ENCODE data around the gene ATP11A. TPM values are rescaled to one million over a fixed set of nuclear protein-coding genes. Genes with fewer than 3 reads are reported as not detected.
A peak's percentile ranks its signal among the peaks of the same experiment; 100 is the strongest.

Gene ATP11A
- total RNA-seq, 3 donors from 2014 or later, result 22.1 to 27.2 (median 26.8) TPM

- Histone ChIP-seq H3K4me3 (no peak overlapping the region), H3K27ac (peak overlapping the region; percentile 58 to 67), H3K9me3 (peaks cover 0 to 10% of the 10 kb centered on the region in 2 donors), H3K4me1 (peaks cover 4 to 23% of the 10 kb centered on the region in 2 donors), H3K36me3 (no peaks in the 10 kb centered on the region), H3K27me3 (no peaks in the 10 kb centered on the region)
- no peak for TF ChIP-seq POLR2A (IDR thresholded peaks at IDR 0.05)
- TF ChIP-seq, protein P1, sequence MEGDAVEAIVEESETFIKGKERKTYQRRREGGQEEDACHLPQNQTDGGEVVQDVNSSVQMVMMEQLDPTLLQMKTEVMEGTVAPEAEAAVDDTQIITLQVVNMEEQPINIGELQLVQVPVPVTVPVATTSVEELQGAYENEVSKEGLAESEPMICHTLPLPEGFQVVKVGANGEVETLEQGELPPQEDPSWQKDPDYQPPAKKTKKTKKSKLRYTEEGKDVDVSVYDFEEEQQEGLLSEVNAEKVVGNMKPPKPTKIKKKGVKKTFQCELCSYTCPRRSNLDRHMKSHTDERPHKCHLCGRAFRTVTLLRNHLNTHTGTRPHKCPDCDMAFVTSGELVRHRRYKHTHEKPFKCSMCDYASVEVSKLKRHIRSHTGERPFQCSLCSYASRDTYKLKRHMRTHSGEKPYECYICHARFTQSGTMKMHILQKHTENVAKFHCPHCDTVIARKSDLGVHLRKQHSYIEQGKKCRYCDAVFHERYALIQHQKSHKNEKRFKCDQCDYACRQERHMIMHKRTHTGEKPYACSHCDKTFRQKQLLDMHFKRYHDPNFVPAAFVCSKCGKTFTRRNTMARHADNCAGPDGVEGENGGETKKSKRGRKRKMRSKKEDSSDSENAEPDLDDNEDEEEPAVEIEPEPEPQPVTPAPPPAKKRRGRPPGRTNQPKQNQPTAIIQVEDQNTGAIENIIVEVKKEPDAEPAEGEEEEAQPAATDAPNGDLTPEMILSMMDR (IDR thresholded peaks at IDR 0.05), result no peak
- no peak for TF ChIP-seq POLR2AphosphoS5 (IDR thresholded peaks at IDR 0.05)
- peak; percentile 54 to 71 for DNase-seq (ENCODE audit: low spot score in 2 of 2)
- intact Hi-C loops (cut with DNase I; ENCODE audit: low total_unique reads), result no loop called here
These were observed 216.3 kb downstream of the ATP11A start for GRCh38 chr13:112905990-112906641.

DNA sequence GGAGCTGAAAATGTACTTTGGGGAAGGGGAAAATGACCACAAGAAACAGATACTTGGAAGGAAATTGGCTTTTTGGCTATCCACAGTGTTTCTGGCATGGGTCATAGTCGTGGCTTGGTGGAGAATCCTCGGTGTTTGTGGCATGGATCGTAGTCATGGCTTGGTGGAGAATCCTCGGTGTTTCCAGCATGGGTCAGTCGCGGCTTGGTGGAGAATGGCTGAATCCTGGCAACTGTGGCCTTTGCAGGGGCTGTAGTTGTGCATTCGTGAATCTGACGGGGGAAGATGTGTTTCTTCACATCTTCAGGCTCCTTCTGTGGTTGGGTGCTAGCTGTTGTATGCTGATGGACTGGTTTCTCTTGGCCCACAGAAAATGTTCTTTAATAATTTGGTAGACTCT is 217.4 kb downstream of the ATP11A start:
- Histone ChIP-seq H3K36me3 (no peaks in the 10 kb centered on the region), H3K4me3 (no peak overlapping the region), H3K9me3 (peaks cover 0 to 10% of the 10 kb centered on the region in 2 donors), H3K4me1 (peaks cover 4 to 23% of the 10 kb centered on the region in 2 donors), H3K27ac (no peak overlapping the region), H3K27me3 (no peaks in the 10 kb centered on the region)
- TF ChIP-seq POLR2AphosphoS5 (IDR thresholded peaks at IDR 0.05) (no peak), POLR2A (IDR thresholded peaks at IDR 0.05) (no peak)
- TF ChIP-seq, protein P1 (IDR thresholded peaks at IDR 0.05), result no peak
- peak in 1 of 2 donors; percentile 28 for DNase-seq (ENCODE audit: low spot score in 2 of 2)
- intact Hi-C loops (cut with DNase I; ENCODE audit: low total_unique reads), result no loop called here

DNA sequence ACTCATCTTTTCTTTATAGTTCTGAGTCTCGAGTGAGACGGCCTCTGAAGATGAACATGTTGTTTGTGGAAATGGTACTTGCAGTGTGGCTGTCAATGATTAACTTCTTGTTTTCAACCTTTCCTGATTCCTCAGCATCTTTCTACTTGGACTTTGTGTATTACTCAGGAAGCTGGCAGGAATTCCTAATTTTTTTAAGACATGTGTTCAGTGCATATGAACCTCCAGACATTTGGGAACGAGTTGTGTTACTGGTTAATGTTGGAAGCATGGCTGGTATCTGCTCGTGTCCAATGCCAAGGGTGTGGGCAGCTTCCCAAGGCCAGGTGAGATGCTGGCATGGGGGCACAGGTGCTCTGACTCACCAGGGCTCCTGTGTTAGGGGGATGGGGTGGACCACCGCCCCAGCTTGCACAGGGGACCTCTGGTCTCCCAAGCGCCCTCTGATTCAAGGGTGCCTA is 218.1 kb downstream of the ATP11A start:
- Histone ChIP-seq H3K27me3 (no peaks in the 10 kb centered on the region), H3K4me3 (no peak overlapping the region), H3K4me1 (peaks cover 4 to 20% of the 10 kb centered on the region in 2 donors), H3K27ac (no peak overlapping the region), H3K36me3 (no peaks in the 10 kb centered on the region), H3K9me3 (peaks cover 0 to 10% of the 10 kb centered on the region in 2 donors)
- intact Hi-C loops (cut with DNase I; ENCODE audit: low total_unique reads), result no loop called here
- peak in 1 of 2 donors; percentile 42 for DNase-seq (ENCODE audit: low spot score in 2 of 2)
- TF ChIP-seq, protein P1 (IDR thresholded peaks at IDR 0.05), result no peak
- TF ChIP-seq POLR2A (IDR thresholded peaks at IDR 0.05), result no peak

DNA sequence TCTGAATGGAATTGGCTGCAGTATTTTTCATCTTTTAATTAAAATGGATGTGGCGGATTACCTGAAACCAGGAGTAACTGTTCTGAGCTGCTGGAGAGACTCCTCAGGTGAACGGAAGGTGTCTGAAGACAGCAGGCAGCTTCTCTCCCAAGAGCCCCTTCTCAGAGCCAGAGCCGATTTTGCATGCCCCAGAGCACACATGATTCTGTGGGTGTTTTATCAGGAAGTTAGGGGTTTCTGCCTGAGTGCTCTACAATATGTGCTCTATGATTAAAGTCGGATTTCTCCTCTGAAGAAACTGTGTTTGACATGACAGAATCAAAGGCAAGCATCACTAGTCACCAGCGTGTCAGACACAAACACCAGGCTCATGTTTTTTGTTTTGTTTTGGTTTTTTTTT is 218.5 kb downstream of the ATP11A start:
- H3K27ac ChIP-seq, result no peak overlapping the region
- no peak for TF ChIP-seq POLR2A (IDR thresholded peaks at IDR 0.05)
- TF ChIP-seq, protein P1 (IDR thresholded peaks at IDR 0.05), result no peak
- TF ChIP-seq POLR2AphosphoS5 (IDR thresholded peaks at IDR 0.05), result no peak
- intact Hi-C loops (cut with DNase I; ENCODE audit: low total_unique reads), result no loop called here

DNA sequence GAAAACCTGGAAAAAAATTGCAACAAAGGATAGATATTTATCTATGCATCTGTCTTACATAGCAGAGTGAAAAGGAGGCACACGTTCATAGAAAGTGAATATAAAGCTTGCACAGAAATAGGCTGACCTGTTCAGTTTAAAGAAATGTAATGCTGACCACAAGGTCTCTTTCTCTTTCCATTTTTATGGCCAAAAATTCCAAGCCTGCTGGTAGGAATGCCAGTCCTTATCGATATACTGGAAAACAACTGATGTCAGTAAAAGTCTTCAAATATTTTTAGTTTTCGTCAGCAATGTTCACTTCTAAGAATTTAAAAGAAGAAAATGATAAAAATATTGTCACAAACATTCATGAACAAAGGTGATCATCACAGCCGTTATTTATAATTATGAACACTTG is 220.2 kb downstream of the ATP11A start:
- TF ChIP-seq POLR2AphosphoS5 (IDR thresholded peaks at IDR 0.05), result no peak
- TF ChIP-seq, protein P1 (IDR thresholded peaks at IDR 0.05), result no peak
- no peak for TF ChIP-seq POLR2A (IDR thresholded peaks at IDR 0.05)
- Histone ChIP-seq H3K36me3 (no peaks in the 10 kb centered on the region), H3K4me1 (peaks cover 0 to 3% of the 10 kb centered on the region in 2 donors), H3K27me3 (no peaks in the 10 kb centered on the region), H3K27ac (no peak overlapping the region), H3K9me3 (peaks cover 0 to 4% of the 10 kb centered on the region in 2 donors), H3K4me3 (no peak overlapping the region)
- no peak for DNase-seq (ENCODE audit: low spot score in 2 of 2)
- intact Hi-C loops (cut with DNase I; ENCODE audit: low total_unique reads), result no loop called here

More for the DNA sequence above, 218.5 kb downstream of the ATP11A start:
- peaks cover 0 to 10% of the 10 kb centered on the region in 2 donors for H3K9me3 ChIP-seq
- H3K36me3 ChIP-seq, result no peaks in the 10 kb centered on the region
- H3K4me1 ChIP-seq, result peaks cover 4 to 16% of the 10 kb centered on the region in 2 donors
- DNase-seq (ENCODE audit: low spot score in 2 of 2), result no peak
- H3K27me3 ChIP-seq, result no peaks in the 10 kb centered on the region
- no peak overlapping the region for H3K4me3 ChIP-seq
